ENCODE results near the gene PEX26. TPM values are rescaled to one million over a fixed set of nuclear protein-coding genes. Genes with fewer than 3 reads are reported as not detected.

PEX26 gene
- total RNA-seq, 1 experiment from 2014 or later: 21.9 TPM

- no peak for ATAC-seq
- Histone ChIP-seq H3K9me3 (ENCODE audit: control insufficient read depth, insufficient read depth, low read depth, low read length) (no peaks in the 10 kb centered on the region), H3K4me1 (ENCODE audit: control insufficient read depth, insufficient read depth, low read length) (peaks cover 4% of the 10 kb centered on the region; the same call in 1 of the 2 replicates), H3K36me3 (ENCODE audit: control insufficient read depth, insufficient read depth, low read length) (no peaks in the 10 kb centered on the region), H3K4me3 (ENCODE audit: low read depth in 2 of 2, low read length in 2 of 2) (no peak overlapping the region), H3K27me3 (ENCODE audit: control insufficient read depth, insufficient read depth, low read length) (no peaks in the 10 kb centered on the region), H3K27ac (ENCODE audit: low read length) (no peak overlapping the region)
- DNase-seq (ENCODE audit: low read depth, low spot score): no peak
- TF ChIP-seq, protein P1, sequence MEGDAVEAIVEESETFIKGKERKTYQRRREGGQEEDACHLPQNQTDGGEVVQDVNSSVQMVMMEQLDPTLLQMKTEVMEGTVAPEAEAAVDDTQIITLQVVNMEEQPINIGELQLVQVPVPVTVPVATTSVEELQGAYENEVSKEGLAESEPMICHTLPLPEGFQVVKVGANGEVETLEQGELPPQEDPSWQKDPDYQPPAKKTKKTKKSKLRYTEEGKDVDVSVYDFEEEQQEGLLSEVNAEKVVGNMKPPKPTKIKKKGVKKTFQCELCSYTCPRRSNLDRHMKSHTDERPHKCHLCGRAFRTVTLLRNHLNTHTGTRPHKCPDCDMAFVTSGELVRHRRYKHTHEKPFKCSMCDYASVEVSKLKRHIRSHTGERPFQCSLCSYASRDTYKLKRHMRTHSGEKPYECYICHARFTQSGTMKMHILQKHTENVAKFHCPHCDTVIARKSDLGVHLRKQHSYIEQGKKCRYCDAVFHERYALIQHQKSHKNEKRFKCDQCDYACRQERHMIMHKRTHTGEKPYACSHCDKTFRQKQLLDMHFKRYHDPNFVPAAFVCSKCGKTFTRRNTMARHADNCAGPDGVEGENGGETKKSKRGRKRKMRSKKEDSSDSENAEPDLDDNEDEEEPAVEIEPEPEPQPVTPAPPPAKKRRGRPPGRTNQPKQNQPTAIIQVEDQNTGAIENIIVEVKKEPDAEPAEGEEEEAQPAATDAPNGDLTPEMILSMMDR (IDR thresholded peaks at IDR 0.05): no peak
- TF ChIP-seq TCF7L2 (IDR thresholded peaks at IDR 0.05; ENCODE audit: low read depth, low read length) (no peak), SIN3A (IDR thresholded peaks at IDR 0.05; ENCODE audit: borderline replicate concordance, insufficient read depth, low read depth, low read length) (no peak), POLR2AphosphoS5 (IDR thresholded peaks at IDR 0.05; ENCODE audit: low read depth, low read length) (no peak)
- TF ChIP-seq, protein P2, sequence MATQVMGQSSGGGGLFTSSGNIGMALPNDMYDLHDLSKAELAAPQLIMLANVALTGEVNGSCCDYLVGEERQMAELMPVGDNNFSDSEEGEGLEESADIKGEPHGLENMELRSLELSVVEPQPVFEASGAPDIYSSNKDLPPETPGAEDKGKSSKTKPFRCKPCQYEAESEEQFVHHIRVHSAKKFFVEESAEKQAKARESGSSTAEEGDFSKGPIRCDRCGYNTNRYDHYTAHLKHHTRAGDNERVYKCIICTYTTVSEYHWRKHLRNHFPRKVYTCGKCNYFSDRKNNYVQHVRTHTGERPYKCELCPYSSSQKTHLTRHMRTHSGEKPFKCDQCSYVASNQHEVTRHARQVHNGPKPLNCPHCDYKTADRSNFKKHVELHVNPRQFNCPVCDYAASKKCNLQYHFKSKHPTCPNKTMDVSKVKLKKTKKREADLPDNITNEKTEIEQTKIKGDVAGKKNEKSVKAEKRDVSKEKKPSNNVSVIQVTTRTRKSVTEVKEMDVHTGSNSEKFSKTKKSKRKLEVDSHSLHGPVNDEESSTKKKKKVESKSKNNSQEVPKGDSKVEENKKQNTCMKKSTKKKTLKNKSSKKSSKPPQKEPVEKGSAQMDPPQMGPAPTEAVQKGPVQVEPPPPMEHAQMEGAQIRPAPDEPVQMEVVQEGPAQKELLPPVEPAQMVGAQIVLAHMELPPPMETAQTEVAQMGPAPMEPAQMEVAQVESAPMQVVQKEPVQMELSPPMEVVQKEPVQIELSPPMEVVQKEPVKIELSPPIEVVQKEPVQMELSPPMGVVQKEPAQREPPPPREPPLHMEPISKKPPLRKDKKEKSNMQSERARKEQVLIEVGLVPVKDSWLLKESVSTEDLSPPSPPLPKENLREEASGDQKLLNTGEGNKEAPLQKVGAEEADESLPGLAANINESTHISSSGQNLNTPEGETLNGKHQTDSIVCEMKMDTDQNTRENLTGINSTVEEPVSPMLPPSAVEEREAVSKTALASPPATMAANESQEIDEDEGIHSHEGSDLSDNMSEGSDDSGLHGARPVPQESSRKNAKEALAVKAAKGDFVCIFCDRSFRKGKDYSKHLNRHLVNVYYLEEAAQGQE (IDR thresholded peaks at IDR 0.05; ENCODE audit: insufficient read depth in 1 of 2, low read depth in 2 of 2, low read length in 1 of 2): no peak
- BruUV-seq (replicated peaks): no TSS peak
- in situ Hi-C loops (cut with HindIII; ENCODE audit: low pct_unique_long_range_greater_than_20kb, low sequenced_read_pairs): no loop called here
- CTCF ChIA-PET: no interaction called here
- POLR2A ChIA-PET: interaction anchor here (0.6 kb wide), 1 partner anchor 30 kb away, joined by 7 read pairs; no protein-coding TSS in a partner anchor
- intact Hi-C loops (cut with micrococcal nuclease; ENCODE audit: unreplicated experiment): no loop called here
Observed at GRCh38 chr22:18096823-18097222, 19.0 kb downstream of the PEX26 start.

GRCh38 chr22:18100781-18101180, 23.0 kb downstream of the PEX26 start:
- H3K4me1 ChIP-seq (ENCODE audit: control insufficient read depth, insufficient read depth, low read length): no peaks in the 10 kb centered on the region

More at GRCh38 chr22:18100781-18101180, 23.0 kb downstream of the PEX26 start:
- CTCF ChIA-PET: no interaction called here
- no peaks in the 10 kb centered on the region for H3K36me3 ChIP-seq (ENCODE audit: control insufficient read depth, insufficient read depth, low read length)
- H3K4me3 ChIP-seq (ENCODE audit: low read depth in 2 of 2, low read length in 2 of 2): no peak overlapping the region
- in situ Hi-C loops (cut with HindIII; ENCODE audit: low pct_unique_long_range_greater_than_20kb, low sequenced_read_pairs): no loop called here
- POLR2A ChIA-PET: no interaction called here
- no peaks in the 10 kb centered on the region for H3K9me3 ChIP-seq (ENCODE audit: control insufficient read depth, insufficient read depth, low read depth, low read length)
- no peaks in the 10 kb centered on the region for H3K27me3 ChIP-seq (ENCODE audit: control insufficient read depth, insufficient read depth, low read length)
- intact Hi-C loops (cut with micrococcal nuclease; ENCODE audit: unreplicated experiment): no loop called here
- H3K27ac ChIP-seq (ENCODE audit: low read length): no peak overlapping the region
- ATAC-seq (no peak), DNase-seq (ENCODE audit: low read depth, low spot score) (no peak)
- TF ChIP-seq, protein P1 (IDR thresholded peaks at IDR 0.05): no peak
- TF ChIP-seq TCF7L2 (IDR thresholded peaks at IDR 0.05; ENCODE audit: low read depth, low read length) (no peak), SIN3A (IDR thresholded peaks at IDR 0.05; ENCODE audit: borderline replicate concordance, insufficient read depth, low read depth, low read length) (no peak), POLR2AphosphoS5 (IDR thresholded peaks at IDR 0.05; ENCODE audit: low read depth, low read length) (no peak)
- TF ChIP-seq, protein P2 (IDR thresholded peaks at IDR 0.05; ENCODE audit: insufficient read depth in 1 of 2, low read depth in 2 of 2, low read length in 1 of 2): no peak
- no TSS peak for BruUV-seq (replicated peaks)
